GM15510 (cell line): ENCODE results near the gene SHB.

Experiments used
- POLR2A ChIP-seq: IDR thresholded peaks from 3 replicates; pipeline ENCODE4 v1.6.1; 2011; ENCODE audit warnings: borderline replicate concordance; ENCODE audit not compliant: insufficient read length; ENCODE audit errors: extremely low read depth

Gene SHB

DNA sequence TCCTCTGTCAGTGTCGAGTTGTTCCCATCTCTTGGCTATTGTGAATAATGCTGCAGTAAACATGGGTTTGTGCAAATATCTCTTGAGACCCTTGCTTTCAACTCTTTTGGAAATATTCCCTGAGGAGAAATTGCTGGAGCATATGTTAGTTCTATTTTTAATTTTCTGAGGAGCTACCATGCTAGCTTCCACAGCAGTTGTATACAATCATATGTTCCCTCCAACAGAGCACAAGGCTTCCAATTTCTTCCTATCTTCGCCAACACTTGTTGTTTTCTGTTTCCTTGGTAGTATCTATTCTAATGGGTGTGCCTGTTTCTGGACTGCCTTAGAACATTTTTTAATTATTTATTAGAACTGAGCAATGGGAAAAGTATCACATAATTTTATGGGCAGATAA lies 23.6 kb upstream of the SHB start:
- TF ChIP-seq POLR2A, result no peak

- no peak for TF ChIP-seq POLR2A
Measured at GRCh38 chr9:38092200-38092524, 23.1 kb upstream of the SHB start.

DNA sequence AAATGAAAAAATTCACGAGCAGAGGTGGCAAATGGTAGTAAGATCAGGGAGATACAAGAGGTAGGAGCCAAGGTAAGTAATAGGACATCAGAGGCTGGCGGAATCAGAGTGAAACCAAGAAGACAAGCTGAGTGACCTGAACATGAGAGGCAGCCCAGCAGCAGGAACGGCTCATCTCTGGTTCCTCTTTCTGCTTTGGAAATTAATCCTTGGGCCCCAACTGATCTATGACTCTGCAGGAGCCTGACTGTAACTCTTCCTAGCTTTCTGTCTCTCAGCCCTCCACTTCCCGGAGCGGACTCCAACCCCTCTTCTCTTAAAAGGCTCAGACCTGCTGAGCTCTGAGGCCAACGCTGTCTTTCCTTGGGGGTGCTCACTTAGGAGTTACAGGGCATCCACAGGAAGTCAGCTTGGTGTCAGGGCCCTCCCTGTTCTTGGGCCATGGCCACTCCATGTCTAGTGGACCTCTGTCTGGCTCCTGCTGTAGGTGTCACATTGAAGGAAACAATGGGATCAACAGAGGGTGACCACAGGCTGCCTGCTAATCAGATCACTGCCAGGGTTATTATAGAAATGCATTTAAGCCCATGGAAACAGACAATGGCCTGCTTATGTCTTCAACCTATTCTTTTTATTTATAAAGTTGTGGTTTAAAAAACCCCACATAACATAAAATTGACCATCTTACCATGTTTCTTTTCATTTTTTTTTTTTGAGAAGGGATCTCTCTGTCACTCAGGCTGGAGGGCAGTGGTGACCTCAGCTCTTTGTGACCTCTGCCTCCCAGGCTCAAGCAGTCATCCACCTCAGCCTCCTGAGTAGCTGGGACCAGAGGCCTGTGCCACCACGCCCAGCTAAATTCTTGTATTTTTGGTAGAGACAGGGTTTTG lies 22.5 kb upstream of the SHB start:
- TF ChIP-seq POLR2A, result no peak

DNA sequence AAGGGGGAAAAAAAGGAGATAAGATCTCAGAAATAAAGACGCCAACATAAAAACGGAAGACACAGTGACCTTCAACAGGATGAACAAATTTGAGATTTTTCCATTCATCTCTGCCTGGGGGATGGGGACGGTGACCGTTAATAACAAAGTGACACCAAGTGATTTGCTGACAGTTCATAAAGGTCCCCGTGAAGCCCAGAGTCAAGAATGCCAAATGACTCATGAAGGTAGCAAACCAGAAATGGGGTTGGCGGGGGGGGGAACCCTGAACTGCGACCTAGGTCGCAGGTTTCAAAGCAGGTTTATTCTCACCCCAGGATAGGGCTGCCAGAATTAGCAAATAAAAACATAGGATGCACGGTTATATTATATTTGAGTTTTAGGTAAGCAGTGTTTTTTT lies 21.1 kb upstream of the SHB start:
- no peak for TF ChIP-seq POLR2A

- no peak for TF ChIP-seq POLR2A
Measured at GRCh38 chr9:38089387-38090165, 20.5 kb upstream of the SHB start.

DNA sequence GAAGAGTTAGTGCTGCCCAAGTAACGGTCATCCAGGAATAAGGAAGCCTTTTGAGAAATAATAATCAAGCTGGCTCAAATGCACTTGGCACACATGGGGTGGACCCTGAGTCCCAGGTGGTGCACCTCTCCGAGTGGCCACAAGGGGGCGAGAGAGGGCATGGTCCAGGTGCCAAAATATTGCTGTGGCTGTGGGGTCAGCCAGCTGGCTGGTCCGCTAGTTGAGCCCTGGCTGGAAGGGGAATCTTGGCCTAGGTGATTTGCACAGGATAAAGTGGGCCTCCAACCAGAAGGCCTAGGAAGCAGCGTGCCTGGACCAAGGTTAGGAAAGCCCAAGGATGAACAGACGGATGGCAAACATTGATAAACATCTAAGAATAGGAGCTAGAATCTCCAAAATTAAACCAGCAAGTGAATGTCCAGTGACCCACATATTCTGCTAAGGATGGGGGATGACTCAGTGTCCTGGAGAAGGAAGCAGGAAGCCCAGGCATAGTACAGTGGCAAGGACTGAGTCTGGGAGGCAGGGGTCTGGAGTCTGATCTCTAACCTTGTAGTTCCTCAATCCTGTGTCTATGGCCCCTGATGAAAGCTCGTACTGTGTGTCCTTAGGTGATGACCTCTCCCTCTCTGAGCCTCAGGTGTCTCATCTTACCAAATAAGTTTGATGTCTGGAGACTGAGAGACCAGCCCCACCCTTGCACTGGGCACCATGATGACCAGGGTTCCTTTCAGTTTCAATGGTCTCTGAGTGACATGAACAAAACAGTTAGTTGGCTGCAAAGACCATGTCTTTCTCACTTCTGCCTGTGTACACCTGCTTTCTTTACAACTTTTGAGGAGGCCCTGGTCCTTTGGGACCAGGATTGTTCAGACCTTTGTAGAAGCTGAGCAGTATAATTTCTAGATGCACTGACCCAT lies 19.2 kb upstream of the SHB start:
- no peak for TF ChIP-seq POLR2A

DNA sequence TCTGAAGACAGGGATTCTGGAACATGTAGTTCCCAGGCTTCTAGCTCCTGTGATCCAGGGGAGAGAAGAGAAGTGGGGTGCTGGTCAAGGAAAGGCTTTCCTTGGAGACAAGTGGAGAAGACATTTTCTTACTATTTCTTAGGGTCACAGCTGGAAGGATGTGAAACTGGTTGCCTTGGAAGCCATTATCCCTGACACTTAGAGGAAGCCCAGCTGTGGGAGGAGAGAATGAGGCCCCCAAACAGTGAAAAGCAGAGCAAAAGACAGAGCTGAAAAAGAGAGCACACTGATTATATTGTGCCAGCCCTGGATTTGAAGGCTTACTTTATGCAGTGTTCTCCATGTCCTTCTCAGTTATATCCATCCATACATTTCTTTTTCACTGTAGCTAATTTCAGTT lies 17.5 kb upstream of the SHB start:
- TF ChIP-seq POLR2A, result no peak

DNA sequence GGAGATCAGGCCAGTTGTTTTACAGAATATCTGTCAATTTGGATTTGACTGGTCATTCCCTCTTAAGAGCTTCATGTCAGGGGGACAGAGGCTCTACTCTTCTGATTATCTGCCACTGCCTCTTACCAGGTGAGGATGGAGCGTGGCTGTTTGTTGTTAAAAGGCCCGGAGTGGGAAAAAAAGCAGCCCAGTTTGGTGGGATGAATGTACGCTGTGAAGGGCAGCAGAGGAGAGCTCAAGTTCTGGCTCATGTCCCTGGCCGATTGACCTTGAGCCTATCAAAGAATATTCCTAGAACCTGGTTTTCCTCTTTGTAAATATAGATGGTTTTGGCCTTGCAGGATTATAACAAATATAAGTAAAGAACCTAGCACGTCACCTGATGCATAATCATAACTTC lies 16.3 kb upstream of the SHB start:
- TF ChIP-seq POLR2A, result no peak

DNA sequence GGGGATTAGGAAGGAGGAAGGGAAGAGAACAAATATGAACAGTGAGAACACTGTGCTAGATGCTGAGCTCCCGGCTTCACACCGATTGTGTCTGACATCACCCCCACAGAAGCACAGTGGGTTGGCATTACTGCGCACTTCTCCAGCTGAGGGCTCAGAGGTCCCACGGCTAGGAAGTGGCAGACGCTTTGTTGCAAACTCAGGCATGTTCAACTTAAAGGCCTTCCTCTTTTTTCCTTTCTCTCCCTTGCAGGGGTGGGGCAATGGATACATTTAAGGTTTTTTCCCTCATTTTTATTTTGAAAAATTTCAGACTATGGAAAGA lies 15.5 kb upstream of the SHB start:
- no peak for TF ChIP-seq POLR2A

DNA sequence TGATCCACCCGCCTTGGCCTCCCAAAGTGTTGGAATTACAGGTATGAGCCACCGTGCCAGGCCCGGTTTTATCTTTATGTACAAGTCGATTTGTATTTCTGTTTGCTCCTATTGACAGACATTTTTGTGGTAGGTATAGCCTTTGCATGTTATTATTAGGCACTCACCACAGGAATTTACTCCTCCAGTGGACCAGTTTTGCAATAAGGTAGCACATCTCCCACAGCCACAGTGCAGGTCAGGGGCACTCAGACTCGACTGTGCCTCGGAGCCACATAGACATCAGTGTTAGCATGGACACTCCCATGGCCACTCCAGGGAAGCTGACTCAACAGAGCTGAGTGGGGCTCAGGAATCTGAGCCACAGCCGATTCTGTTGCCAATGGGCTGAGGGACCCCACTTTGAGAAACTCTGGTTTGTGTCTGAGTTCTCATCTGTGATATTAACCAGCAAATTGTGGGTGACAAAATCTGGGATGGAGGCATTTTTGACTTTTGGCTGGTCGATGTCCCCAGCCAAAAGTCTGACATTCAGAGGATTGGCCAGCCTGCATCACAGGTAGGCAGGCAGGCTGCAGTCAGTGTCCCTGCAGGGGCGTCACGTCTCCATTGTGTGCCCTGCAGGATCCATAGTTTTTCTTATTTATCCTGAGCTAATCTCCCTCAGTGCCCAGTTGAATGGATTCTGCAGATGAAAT lies 15.0 kb upstream of the SHB start:
- TF ChIP-seq POLR2A, result no peak

DNA sequence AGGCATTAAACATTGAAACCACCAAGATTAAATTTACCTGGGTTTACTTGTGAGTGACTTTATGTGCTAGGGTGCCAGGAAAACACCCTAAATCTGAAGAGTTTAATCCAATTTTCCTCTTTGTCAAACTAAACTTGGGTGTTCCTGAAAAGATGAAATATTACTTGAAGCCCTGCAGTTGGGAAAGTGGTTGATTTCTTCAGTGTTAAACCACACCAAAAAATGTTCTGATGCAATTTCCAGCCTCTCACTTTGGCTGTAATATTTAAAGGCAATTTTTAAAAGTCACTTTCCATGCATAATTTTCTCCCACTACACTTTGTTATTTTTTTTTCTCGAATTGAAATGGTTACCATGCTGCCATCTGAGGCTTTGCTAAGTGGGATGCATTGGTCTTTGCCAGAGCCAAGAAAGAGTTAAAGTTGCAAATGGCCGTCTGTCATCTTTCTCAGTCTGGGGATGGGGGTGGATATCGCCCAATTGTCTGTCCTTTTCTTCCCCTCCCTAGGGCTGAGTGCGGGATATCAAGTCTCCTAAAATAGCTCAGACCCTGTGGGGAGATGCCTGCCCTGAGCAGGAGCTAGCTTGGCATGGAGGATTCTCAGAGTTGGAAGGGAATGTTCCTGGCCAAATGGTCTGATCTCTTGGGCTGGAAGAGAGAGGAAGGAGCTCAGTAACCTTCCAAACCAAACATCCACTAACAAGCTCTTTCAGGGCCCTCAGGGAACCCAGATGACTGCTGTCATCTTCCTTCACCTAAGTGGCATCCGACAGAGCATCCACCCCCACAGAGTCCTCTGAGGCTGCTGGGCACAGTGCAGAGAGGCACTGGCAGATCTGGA lies 13.6 kb upstream of the SHB start:
- no peak for TF ChIP-seq POLR2A

DNA sequence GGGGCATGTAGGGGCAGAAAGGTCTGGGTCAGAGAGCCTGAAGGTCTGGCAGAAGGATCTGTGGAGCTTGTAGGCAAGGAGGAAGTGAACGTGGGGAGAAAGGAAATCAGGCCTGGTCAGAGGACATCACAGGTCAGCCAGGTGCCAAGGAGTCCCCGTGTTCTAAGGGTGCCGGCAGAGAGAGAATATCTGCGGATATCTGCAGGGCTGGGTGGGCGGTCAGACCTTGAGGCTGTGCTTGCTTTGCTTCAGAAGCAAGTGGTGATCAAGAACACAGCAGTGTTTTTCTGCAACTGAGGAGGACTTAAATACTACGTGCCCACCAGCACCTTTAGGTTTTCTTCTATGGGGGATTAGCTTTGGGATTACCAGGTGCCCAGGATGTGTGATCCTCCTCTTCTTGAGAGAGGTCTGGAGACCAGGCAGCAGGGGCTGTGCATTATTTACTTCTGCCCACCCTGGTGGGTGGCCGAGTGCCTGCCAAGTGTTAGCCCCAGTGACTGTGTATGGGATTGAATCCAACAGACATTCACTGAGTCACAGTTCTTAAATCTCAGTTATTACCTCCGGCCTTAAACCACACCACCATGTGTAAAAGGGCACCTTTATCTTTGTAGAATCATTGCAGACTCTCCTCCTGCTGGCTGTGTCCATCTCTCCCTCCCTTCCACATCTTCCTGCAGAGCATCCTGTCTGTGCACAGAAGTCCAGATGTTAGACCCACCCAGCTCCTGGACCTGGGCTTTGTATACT lies 12.5 kb upstream of the SHB start:
- no peak for TF ChIP-seq POLR2A

DNA sequence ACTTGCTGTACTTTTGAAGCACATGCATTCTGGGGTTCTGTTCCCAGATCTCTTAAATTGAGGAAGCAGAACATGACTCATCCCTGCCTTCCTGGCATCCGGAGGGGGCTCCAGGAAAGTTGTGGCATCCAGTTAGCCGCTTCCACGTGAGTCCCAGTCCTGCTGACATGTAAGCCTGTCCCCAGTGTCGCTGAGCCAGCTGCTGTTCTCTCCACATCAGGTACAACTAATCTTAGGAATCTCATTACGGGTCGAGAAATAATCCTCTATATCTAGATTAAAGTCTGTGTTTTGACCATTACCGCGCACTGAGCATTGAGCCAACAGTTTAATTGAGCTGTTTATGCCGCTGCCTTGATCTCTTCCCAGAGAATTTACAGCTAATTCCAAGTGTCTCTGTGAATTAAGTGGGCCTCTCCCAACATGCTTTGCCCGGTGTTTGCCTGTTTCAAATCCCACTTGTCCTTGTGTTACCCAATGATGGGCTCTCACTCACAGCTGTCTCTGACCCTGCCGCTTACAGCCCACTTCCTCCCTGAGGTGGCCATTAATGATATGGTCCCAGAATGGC lies 10.5 kb upstream of the SHB start:
- no peak for TF ChIP-seq POLR2A

- no peak for TF ChIP-seq POLR2A
Measured at GRCh38 chr9:38075272-38075671, 6.2 kb upstream of the SHB start.
